ENCODE data around the gene USP3.

USP3 gene

DNA sequence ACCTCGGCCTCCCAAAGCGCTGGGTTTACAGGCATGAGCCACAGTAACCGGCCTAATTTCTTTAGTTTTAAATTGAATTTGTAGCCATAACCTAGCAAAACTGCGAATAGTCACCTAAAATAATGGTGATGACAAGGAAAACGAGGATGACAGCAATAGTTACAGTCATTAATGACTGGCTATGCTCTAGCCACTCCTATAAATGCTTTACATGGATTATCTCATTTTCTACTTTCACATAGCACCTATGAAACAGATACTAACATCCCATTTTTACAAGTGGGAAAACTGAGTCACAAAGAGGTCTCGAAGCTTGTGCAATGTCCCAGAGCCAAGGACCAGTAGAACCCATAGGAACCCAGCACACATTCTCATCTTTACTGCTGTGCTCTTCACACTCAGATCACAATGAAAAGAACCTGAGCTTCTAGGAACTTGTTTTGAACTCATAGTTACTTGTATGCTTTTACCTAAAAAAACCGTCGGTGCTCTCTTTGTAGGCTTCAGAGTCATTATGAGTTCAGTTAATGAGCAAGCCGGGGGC lies 132.2 kb downstream of the USP3 start:
- Histone ChIP-seq H3K27me3 (ENCODE audit: insufficient read depth, low read length, poor library complexity) (no peaks in the 10 kb centered on the region), H3K9ac (ENCODE audit: low read depth, low read length) (no peak overlapping the region), H3K79me2 (ENCODE audit: insufficient read depth, low read length) (no peaks in the 10 kb centered on the region), H4K20me1 (ENCODE audit: insufficient read depth, low read length) (no peaks in the 10 kb centered on the region), H3K9me3 (ENCODE audit: insufficient read depth, low read length, severe bottlenecking) (no peaks in the 10 kb centered on the region), H3K4me1 (ENCODE audit: insufficient read depth, low read length) (no peaks in the 10 kb centered on the region), H3K4me2 (ENCODE audit: insufficient read depth, low read length) (no peak overlapping the region), H2AFZ (ENCODE audit: low read depth, low read length) (no peak overlapping the region), H3K27ac (ENCODE audit: low read length) (no peak overlapping the region), H3K36me3 (ENCODE audit: insufficient read depth, low read length) (peaks cover 82% of the 10 kb centered on the region), H3K4me3 (ENCODE audit: low read depth in 1 of 2, low read length in 2 of 2) (no peak overlapping the region)
- no peak for ATAC-seq (ENCODE audit: insufficient read depth, low read depth)
- TF ChIP-seq EZH2 (IDR thresholded peaks at IDR 0.05; ENCODE audit: borderline replicate concordance, low read depth, low read length, severe bottlenecking) = no peak
- DNase-seq = no peak

DNA sequence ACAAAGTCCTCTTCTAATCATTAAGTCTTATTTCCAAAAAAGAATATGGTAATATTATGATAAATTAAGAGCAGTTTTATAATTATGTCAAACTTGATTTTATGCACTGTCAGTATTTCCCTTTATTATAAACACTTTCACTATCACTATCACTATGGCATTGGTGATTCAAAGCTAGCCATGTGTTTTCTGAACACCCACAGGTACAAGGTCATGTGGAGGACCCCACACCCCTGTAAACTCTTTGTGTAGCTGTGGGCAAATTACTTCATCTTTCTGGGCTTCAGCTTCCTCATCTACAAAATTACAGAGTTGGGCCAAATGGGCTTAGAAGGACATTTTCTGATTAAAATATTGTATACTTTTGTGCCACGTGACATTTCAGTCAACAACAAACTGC lies 134.4 kb downstream of the USP3 start:
- H3K4me2 ChIP-seq (ENCODE audit: insufficient read depth, low read length) = no peak overlapping the region
- H3K4me1 ChIP-seq (ENCODE audit: insufficient read depth, low read length) = no peaks in the 10 kb centered on the region
- ATAC-seq (ENCODE audit: insufficient read depth, low read depth) = no peak
- no peak for DNase-seq
- no peak overlapping the region for H3K9ac ChIP-seq (ENCODE audit: low read depth, low read length)
- H2AFZ ChIP-seq (ENCODE audit: low read depth, low read length) = no peak overlapping the region
- no peaks in the 10 kb centered on the region for H4K20me1 ChIP-seq (ENCODE audit: insufficient read depth, low read length)
- H3K27me3 ChIP-seq (ENCODE audit: insufficient read depth, low read length, poor library complexity) = no peaks in the 10 kb centered on the region
- peaks cover 73% of the 10 kb centered on the region for H3K36me3 ChIP-seq (ENCODE audit: insufficient read depth, low read length)
- H3K79me2 ChIP-seq (ENCODE audit: insufficient read depth, low read length) = no peaks in the 10 kb centered on the region
- no peaks in the 10 kb centered on the region for H3K9me3 ChIP-seq (ENCODE audit: insufficient read depth, low read length, severe bottlenecking)
- TF ChIP-seq, protein P1, sequence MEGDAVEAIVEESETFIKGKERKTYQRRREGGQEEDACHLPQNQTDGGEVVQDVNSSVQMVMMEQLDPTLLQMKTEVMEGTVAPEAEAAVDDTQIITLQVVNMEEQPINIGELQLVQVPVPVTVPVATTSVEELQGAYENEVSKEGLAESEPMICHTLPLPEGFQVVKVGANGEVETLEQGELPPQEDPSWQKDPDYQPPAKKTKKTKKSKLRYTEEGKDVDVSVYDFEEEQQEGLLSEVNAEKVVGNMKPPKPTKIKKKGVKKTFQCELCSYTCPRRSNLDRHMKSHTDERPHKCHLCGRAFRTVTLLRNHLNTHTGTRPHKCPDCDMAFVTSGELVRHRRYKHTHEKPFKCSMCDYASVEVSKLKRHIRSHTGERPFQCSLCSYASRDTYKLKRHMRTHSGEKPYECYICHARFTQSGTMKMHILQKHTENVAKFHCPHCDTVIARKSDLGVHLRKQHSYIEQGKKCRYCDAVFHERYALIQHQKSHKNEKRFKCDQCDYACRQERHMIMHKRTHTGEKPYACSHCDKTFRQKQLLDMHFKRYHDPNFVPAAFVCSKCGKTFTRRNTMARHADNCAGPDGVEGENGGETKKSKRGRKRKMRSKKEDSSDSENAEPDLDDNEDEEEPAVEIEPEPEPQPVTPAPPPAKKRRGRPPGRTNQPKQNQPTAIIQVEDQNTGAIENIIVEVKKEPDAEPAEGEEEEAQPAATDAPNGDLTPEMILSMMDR (IDR thresholded peaks at IDR 0.05; ENCODE audit: borderline replicate concordance, extremely low read depth, low read length, poor library complexity, severe bottlenecking) = no peak
- TF ChIP-seq EZH2 (IDR thresholded peaks at IDR 0.05; ENCODE audit: borderline replicate concordance, low read depth, low read length, severe bottlenecking) = no peak
- H3K4me3 ChIP-seq (ENCODE audit: low read depth in 1 of 2, low read length in 2 of 2) = no peak overlapping the region
- no peak overlapping the region for H3K27ac ChIP-seq (ENCODE audit: low read length)

DNA sequence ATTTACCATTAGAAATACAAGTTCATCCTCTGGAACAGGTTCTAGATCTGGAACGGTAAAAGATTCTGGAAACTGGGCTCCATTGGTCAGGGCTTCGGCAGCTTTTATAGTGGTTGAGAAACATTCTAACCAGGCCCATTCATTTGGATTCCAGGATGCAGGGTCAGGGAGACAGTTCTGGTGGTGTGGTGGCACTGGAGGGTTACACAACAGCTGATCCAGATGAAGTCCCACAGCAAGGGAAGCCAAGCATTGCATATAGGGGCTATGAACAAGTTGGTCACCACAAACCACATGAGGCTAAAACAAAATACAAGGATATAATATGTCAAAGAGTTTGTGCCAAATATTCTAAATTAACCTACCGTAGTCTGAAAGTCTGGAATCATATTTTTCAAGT lies 135.8 kb downstream of the USP3 start:
- Histone ChIP-seq H4K20me1 (ENCODE audit: insufficient read depth, low read length) (no peaks in the 10 kb centered on the region), H3K79me2 (ENCODE audit: insufficient read depth, low read length) (no peaks in the 10 kb centered on the region), H2AFZ (ENCODE audit: low read depth, low read length) (no peak overlapping the region), H3K9ac (ENCODE audit: low read depth, low read length) (no peak overlapping the region), H3K9me3 (ENCODE audit: insufficient read depth, low read length, severe bottlenecking) (no peaks in the 10 kb centered on the region), H3K4me3 (ENCODE audit: low read depth in 1 of 2, low read length in 2 of 2) (no peak overlapping the region), H3K36me3 (ENCODE audit: insufficient read depth, low read length) (peaks cover 77% of the 10 kb centered on the region), H3K27me3 (ENCODE audit: insufficient read depth, low read length, poor library complexity) (no peaks in the 10 kb centered on the region), H3K27ac (ENCODE audit: low read length) (no peak overlapping the region), H3K4me1 (ENCODE audit: insufficient read depth, low read length) (no peaks in the 10 kb centered on the region), H3K4me2 (ENCODE audit: insufficient read depth, low read length) (no peak overlapping the region)
- ATAC-seq (ENCODE audit: insufficient read depth, low read depth) = no peak
- no peak for TF ChIP-seq EZH2 (IDR thresholded peaks at IDR 0.05; ENCODE audit: borderline replicate concordance, low read depth, low read length, severe bottlenecking)
- TF ChIP-seq, protein P1 (IDR thresholded peaks at IDR 0.05; ENCODE audit: borderline replicate concordance, extremely low read depth, low read length, poor library complexity, severe bottlenecking) = no peak
- no peak for DNase-seq

Data from DND-41 (cell line).